Tibial nerve (tissue), 3 donors: ENCODE data around the gene PTPRM.

ENCODE experiments used
- CTCF ChIP-seq, 5 experiments: fragments of 200-600 bp in 3 of 5; fragments of 450-650 bp in 2 of 5; sonication (generic) in 3 of 5; IDR thresholded peaks; one replicate each; pipeline ENCODE4 v1.5.1; 2016 to 2019; ENCODE audit warnings: antibody characterized with exemption in 5 of 5, mild to moderate bottlenecking in 3 of 5, moderate library complexity in 2 of 5
- POLR2A ChIP-seq, 2 donors: fragments of 450-650 bp; IDR thresholded peaks; one replicate each; pipeline ENCODE4 v1.6.1; 2017; ENCODE audit warnings: antibody characterized with exemption in 2 of 2, mild to moderate bottlenecking in 2 of 2, moderate library complexity in 2 of 2

GRCh38 chr18:8413189-8413588 is 846.1 kb downstream of the PTPRM start:
- no peak for TF ChIP-seq CTCF (IDR thresholded peaks at IDR 0.05)
- no peak for TF ChIP-seq POLR2A (IDR thresholded peaks at IDR 0.05)
